Brain pericyte (primary cell): ENCODE data around the gene PPP1R14C.
"Not testable (repeated sequence)": the region's sequence is repeated elsewhere in the genome, so short reads cannot be mapped to it uniquely, and the experiment has no call there.

Source experiments
- DNase-seq: peaks from one replicate; pipeline ENCODE4 v3.0.0-alpha.2; 2012; ENCODE audit warnings: low read depth, low spot score

The PPP1R14C gene, protein sequence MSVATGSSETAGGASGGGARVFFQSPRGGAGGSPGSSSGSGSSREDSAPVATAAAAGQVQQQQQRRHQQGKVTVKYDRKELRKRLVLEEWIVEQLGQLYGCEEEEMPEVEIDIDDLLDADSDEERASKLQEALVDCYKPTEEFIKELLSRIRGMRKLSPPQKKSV

DNA sequence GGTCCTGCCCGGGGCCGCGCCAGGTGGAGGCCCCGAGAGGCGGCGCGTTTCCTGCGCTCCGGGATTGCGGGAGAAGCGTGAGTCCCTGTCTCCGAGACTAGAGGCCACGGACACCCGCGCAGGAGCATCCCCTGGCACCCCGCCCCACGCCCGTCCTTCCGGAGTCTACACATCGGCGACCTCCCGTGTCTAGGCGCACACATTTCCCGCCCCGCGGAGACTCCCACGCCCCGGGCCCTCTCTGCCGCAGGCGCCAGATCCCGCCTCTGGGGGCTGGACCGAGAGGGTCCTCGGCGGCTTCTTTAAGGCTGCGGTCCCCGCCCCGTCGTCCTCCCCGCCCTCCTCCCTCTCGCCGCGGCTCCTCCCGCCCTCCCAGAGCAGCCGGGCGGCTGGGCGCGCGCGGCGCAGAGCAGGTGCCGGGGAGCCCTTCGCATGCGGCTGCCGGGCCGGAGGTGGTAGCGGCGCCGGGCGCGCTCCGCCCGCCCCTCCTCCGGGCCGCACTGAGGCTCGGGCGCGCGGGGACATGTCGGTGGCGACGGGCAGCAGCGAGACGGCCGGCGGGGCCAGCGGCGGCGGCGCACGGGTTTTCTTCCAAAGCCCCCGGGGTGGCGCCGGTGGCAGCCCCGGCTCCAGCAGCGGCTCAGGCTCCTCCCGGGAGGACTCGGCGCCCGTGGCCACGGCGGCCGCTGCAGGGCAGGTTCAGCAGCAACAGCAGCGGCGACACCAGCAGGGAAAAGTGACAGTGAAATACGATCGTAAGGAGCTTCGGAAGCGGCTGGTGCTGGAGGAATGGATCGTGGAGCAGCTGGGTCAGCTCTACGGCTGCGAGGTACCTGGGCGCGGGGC is at the start of gene PPP1R14C:
PPP1R14C (plus strand) TSS at position 375 of the 846 bp plus-strand sequence; CDS start at position 524, 149 bp downstream.
- no peak for DNase-seq

DNA sequence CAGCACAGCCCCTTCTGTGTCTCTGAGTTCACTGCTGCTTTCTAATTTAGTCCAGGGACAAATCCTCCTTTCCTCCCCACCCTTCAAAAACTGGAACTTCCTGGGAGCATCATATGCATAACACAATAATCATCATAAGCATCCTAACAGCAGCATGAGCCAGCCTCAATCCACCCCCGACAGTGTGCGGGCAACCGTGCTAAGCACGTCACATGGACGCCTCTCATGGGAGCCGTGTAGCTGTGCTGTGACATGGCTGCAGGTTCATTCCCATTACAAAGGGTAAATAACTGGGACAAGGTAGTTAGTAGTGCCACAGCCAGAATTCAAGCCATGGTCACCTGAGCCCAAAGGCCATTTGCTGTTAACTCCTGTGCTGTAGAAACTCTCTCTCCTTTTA is 49.4 kb upstream of the PPP1R14C start:
- DNase-seq = no peak

DNA sequence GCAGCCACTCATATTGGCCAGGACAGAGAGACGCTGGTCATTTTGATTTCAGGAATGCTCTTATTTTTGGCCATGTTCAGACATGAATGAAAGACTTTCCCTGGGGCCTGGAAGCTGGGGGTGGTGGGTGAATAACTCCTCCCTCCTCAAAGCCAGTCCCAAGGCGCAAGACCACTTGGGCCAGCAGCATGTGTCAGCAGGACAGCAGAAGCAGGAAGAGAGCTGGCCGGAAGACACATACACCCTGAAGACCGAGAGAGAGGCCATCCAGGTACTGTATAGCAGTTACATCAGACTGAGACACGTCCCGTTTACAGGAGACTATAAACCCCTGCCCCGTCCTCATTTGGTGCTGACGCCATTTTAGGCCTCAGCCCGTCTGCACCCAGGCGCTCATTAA is 44.7 kb upstream of the PPP1R14C start:
- DNase-seq = no peak

DNA sequence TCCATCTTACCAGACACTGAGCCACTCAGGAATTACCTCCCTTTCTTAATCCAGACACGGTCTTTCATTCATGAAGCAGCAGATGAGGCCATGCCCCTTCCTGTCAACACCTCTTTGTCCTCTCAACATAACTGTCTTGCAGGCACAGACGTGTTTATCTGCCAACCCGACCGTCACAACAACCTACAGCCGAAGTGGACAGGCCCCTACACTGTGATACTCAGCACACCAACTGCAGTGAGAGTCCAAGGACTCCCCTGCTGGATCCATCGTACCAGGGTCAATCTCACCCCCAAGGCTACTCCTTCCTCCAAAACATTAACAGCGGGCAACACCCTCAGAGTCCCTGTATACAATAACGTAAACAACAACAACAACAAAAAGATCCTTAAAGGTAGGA is 43.3 kb upstream of the PPP1R14C start:
- no peak for DNase-seq

DNA sequence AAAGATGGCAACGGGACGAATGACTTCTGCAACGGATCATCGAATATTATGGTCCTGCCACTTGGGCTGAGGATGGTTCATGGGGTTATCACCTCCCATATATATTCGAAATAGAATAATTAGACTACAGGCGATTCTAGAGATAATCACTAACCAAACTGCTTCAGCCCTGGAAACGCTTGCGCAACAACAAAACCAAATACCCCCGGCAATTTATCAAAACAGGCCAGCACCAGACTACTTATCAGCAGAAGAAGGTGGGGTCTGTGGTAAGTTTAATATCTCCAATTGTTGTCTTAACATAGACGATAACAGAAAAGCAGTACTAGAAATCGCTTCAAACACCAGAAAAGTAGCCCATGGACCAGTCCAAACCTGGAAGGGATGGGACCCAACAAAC is 42.9 kb upstream of the PPP1R14C start:
- no peak for DNase-seq

DNA sequence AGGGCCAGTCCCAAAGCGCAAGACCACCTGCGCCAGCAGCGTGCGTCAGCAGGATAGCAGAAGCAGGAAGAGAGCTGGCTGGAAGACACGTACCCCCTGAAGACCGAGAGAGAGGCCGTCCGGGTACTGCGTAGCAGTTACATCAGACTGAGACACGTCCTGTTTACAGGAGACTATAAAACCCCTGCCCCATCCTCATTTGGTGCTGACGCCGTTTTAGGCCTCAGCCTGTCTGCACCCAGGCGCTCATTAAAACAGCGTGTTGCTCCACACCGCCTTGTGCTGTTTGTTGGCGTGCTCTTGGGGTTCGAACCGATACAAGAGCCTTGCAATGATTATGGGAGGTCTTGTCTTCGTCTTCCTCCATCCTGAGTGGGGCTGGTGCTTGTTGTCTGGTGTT is 42.1 kb upstream of the PPP1R14C start:
- no peak for DNase-seq

DNA sequence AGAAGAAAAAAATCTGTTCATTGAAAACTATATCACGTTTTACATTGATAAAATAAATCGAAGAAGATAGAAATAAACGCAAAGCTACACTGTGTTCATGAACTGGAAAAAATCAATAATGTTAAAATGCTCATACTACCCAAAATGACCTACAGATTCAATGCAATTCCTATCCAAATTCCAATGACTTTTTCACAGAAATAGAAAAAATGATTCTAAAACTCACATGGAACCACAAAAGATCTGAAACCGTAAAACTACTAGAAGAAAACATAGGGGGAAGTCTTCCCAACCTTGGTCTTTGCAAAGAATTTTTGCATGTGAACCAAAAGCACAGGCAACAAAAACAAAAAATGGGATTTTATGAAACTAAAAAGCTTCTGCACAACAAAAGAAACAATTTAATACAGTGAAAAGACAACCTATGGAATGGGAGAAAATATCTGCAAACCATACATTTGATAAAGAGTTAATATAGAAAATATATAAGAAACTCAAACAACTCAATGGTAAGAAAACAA is 40.0 kb upstream of the PPP1R14C start:
- no peak for DNase-seq

DNA sequence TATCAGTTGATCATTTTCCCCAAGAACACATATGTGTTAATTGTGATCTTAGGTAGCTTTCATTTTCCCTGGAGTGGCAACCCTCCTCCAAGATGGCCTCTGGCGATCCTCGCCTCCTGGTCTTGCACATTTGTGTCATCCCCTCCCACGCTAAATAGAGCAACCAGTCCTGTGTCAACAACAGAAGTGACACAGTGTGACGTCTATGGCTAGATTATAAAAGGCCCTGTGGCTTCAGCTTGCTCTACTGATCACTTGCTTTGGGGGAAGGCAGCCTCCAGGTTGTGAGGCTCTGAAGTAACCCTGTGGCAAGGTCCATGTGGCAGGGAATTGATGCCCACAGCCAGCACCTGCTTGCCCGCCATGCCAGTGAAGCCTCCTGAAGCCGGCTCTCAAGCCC is 30.6 kb upstream of the PPP1R14C start:
- no peak for DNase-seq

DNA sequence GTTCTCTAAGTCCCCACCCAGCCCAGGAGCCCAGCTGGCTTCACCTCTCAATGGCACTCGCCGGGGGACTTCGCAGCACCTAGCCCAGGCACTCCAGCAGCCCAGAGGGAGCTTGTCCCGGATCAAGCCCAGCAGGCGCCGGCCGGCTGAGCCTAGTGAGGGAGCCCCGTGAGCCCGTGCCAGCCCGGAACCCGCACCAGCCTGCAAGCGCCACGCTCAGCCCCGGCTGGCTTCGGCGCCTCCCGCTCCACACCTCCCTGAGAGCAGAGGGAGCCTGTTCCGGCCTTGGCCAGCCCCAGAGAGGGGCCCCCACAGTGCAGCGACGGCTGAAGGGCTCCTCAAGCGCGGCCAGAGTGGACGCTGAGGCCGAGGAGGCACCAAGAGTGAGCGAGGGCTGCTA is 27.1 kb upstream of the PPP1R14C start:
- DNase-seq = no peak

DNA sequence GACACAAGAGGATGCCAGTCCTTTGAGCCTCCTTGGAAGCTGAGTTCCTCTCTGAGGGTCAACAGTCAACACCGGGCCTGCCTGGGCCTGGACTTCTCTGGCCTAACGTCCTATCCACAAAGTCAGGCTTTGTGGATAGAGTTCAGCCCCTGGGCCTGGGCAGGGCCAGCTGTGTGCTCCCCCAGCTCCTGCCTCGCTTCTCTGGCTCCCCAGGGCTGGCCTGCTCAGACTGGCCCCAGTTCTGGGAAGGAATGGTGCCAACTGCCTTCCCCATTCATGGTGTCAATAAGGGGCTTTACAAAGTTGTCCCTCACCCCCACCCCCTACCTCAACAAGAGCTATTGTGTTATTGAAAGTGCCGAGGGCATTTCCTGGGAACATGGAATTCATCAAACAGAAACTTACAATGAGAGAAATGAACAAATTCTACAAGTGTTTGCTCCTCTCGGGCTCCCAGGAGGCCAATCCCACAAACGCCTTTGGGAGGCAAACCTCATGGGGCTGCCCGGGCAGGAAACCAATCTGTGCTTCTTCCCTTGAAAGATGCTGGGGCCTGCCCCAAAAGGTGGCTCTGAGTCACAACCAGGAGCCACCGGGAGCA is 26.5 kb upstream of the PPP1R14C start:
- DNase-seq = no peak

DNA sequence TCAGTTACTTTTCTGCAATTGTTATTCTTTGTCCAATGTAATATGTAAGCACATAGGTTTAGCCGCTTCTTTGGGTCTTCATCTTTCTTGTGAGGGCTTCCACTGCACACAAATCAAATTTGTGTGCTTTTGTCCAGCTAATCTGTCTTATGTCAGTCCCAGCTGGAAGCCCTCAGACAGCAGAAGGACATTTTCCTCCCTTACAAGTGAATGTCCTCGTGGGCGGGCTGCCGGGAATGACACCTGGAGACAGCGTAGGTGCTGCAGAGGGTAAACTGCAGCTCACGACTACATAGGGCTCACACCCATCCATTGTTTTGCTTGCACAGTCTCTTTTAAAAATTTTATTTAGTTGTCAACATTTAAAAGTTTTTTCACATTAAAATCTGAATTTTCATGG is 24.6 kb upstream of the PPP1R14C start:
- no peak for DNase-seq

DNA sequence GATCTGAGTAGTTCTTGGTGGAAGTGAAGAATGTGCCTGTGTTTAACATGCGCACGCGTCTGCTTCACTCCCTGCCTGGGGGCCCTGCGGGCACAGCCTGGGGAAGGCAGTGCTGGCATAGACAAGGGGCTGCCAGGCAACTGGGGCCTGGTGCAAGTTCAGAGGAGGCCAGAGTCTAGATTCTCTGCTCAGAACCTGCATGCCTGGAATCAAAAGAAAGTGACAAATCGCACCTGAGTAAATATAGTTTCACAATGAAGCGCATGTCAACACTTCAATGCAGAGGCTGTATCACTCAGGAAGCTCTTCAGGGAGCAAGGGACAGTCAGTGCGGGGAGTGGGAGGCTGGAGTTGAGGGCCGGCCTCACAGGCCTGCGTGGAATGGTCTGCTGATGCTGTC is 24.2 kb upstream of the PPP1R14C start:
- DNase-seq = no peak

DNA sequence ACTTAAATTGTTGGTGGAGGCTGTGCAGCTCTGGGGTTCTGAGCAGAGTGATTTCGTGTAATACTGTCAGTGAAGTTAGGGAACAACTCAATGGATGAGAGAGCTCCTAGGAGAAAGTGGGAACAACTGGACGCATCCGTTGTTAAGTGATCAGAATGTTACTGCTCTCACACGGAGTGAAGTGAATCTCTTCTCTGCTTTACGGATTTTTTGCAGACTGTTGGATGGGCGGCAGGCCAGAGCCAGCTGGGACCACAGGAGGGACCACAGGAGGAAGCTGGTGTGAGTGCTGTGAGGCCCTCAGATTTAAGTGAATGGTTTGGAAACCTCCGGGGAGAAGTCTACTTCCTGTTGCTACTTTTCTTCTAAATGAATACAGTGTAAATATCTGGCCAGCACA is 23.7 kb upstream of the PPP1R14C start:
- no peak for DNase-seq

DNA sequence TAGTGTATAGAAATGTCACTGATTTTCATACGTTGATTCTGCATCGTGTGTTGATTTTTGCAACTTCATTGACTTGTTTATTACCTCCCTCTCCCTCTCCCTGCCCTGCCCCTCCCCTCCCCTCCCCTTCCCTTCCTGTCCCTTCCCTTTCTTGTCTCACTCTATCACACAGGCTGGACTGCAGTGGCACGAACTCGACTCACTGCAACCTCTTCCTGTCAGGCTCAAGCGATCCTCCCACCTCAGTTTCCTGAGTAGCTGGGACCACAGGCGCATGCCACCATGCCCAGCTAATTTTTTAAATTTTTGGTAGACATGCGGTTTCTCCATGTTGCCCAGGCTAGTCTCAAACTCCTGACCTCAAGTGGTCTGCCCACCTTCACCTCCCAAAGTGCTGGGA is 19.2 kb upstream of the PPP1R14C start:
- no peak for DNase-seq

DNA sequence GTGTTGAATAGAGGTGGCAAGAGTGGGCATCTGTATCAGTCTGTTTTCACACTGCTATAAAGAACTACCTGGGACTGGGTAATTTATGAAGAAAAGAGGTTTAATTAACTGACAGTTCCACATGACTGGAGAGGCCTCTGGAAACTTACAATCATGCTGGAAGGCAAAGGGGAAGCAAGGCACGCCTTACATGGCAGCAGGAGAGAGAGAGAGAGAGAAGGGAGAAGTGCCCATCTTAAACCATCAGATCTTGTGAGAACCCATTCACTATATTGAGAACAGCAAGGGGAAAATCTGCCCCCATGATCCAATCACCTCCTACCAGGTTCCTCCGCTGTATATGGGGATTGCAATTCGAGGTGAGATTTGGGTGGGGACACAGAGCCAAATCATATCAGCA is 18.6 kb upstream of the PPP1R14C start:
- no peak for DNase-seq

DNA sequence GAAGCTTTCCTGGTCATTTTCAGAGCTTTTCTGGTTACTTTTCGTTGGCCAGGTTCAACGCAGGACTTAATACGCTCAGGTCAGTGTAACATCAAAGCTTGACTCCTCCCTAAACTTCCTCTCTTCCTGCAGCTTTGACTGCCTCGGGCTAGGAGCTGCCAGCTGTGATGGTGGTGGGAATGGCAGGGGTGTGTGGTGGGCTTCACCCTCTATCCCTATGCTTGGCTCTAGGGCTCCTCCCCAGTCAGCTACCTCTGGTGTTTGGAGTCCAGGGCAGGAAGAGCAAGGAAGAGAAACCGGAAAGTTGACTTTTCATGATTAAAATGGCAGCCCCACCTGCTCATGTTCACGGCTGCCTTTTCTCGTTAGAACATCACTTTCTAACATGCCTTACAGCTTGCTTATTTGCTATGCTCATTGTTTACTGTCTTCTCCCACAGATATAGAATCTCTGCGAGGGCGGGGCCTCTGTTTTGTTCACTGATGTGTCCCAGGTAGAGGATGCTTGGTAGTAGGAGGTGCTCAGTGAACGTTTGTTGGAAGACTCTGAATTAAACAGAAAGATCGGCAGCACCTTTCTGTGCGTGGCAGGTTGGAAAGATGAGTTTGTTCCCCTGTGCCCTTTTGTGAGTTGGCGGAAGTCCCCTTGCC is 16.1 kb upstream of the PPP1R14C start:
- DNase-seq = no peak

DNA sequence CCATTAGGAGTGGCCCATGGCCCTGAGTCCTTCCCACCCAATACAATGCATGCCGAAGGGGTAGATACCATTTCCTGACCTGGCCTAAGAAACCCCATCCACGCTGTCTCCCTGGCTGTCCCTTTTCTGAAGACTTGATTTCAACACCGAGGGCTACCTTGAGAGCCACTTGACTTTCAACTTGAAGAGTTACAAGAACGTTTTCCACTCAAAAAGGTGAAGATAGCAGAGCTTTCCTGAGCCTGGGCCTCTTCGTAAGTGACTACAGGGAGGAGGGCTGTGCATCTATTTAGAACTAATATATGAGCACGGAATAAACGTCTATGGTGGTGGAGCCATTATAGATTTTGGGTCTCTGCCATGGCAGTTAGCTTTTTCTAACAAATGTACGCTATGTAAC is 14.4 kb upstream of the PPP1R14C start:
- no peak for DNase-seq

DNA sequence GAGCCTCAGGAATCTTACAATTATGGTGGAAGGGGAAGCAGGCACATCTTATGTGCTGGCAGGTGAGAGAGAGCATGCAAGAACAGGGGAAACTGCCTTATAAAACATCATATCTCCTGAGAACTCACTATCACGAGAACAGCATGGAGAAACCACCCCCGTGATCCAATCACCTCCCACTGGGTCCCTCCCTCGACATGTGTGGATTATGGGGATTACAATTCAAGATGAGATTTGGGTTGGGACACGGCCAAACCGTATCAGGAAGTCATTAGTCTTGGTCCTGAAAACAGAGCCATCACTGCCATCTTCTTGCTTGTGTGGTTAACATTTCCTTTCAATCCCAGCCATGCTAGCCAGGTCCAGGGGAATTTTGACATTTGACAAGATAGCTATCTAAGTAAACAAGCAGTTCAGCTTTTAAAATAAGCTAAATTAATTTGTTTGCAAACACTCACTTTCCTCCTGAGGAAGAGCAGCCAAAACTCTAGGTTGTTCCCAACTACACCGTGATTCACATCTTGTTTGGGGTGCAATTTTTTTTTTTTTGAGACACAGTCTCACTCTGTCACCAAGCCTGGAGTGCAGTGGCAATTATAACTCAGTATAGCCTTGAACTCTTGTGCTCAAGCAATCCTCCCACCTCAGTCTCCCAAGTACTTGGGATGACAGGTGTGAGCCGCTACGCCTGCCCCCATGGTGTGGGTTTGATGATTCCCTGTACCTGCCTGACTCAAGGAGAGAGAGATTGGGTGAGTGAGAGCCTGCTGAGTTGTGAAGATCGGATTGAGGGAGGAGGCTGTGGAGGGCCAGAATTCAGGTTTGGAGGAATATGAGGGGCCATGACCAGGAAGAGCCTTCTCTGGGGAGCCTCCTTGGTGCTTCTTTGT is 13.0 kb upstream of the PPP1R14C start:
- no peak for DNase-seq

DNA sequence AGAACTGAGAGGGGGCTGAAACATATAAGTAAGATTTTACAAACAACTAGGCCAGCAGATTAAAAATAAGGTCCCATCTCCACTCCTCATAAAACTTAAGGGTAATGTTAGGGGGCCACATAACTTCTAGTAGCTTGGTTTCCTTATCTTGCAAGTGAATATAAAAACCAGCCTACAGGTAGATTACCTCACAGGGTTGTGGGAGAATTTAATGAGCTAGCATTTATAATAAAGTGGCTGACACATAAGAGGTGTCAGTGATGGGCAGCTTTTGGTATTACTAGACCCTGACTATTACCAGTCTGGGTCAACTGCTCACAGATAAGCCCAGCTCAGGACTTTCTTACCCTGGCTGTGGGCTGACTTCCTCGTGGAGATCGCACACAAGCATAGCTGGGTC is 9.2 kb upstream of the PPP1R14C start:
- no peak for DNase-seq

DNA sequence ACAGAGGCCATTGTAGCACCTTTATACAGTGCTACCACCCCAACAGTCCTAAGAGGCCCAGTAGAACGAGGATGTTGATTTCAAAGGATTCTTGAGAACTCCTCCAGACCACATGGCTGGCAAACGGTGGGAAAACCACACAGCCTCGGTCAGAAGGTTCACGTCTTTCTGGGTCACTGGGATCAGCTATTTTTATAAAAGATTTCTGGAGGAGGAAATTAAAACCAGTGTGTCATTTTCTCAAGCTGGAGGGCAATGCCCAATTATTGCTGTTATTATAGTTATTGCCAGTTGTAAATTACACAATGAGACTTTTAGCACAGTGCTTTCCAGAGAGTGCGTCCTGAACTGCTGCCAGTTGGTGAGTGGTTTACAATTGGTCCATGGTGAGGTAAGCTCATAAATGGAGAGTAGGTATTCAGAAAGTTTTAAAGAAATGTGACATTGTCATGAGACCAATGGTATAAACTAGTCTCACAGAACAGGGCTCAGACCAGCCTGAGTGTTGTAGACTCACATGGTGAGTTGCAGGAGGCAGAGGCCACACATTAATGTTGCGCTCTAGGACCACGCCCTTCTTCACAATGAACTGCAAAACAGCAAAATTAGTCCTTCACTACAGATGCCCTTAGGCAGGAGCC is 8.4 kb upstream of the PPP1R14C start:
- no peak for DNase-seq

DNA sequence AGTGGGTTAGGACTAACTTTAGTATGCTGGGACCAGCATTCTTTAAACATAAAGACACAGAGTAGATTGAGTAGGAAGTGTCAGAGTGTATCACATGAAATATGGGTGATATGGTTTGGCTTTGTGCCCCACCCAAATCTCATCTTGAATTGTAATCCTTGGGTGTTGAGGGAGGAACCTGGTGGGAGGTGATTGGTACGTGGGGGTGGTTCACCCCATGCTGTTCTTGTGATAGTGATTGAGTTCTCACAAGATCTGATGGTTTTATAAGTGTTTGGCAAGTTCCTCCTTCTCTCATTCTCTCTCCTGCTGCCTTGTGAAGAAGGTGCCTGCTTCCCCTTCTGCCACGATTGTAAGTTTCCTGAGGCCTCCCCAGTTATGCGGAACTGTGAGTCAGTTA is 5.1 kb upstream of the PPP1R14C start:
- DNase-seq = not testable (repeated sequence)
